HG02852 (cell line): Measurements from ENCODE around the gene SCNN1B.
"Not testable (repeated sequence)": the region's sequence is repeated elsewhere in the genome, so short reads cannot be mapped to it uniquely, and the experiment has no call there.

Source experiments
- ATAC-seq: cut with Tn5 transposase; IDR thresholded peaks from one replicate; pipeline ENCODE4 v1.9.1; 2021; ENCODE audit warnings: mild to moderate bottlenecking, moderate library complexity; ENCODE audit not compliant: unreplicated experiment

The SCNN1B gene

GRCh38 chr16:23288726-23289512, 13.2 kb upstream of the SCNN1B start:
- no peak for ATAC-seq

GRCh38 chr16:23290189-23291062, 11.7 kb upstream of the SCNN1B start:
- ATAC-seq, result no peak

DNA sequence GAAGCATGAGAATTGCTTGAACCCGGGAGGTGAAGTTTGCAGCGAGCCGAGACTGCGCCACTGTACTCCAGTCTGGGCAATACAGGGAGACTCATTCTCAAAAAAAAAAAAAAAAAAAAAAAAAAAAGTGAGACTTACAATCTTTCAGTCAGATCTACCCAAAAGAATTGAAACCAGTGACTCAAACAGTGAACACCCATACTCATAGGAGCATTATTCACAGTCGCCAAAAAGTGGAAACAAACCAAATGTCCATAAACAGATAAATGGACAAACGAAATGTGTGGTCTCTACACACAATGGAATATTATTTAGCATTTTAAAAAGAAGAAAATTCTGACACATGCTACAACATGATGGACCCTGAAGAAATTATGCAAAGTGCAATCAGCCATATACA, 9.1 kb upstream of the SCNN1B start:
- no peak for ATAC-seq

GRCh38 chr16:23294260-23294659, 7.8 kb upstream of the SCNN1B start:
- no peak for ATAC-seq

DNA sequence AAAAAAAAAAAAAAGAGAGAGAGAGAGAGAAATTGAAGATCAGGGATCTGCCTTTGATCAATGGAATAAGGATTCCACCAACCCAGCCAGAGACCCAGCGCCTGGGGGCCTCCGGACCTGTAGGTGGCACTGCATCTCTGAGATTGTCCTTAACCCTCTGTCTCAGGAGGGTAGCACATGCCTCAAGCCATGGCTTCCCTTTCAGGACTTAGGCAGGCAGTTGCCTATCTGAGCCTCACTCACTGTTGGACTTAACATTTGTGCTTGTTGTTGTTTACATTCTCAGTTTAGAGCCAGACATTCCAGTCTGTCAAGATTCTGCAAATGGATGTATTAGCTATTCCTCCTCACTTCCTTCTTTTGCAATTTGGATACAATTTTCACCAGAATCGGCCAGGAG, 5.1 kb upstream of the SCNN1B start:
- no peak for ATAC-seq

- ATAC-seq, result no peak
Measured at GRCh38 chr16:23298290-23298915, 3.7 kb upstream of the SCNN1B start.

DNA sequence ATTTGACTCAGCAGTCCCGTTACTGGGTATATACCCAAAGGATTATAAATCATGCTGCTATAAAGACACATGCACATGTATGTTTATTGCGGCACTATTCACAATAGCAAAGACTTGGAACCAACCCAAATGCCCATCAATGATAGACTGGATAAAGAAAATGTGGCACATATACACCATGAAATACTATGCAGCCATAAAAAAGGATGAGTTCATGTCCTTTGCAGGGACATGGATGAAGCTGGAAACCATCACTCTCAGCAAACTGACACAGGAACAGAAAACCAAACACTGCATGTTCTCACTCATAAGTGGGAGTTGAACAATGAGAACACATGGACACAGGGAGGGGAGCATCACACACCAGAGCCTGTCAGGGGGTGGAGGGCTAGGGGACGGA, 2.3 kb upstream of the SCNN1B start:
- ATAC-seq, result not testable (repeated sequence)

- ATAC-seq, result no peak
Measured at GRCh38 chr16:23301251-23302044, 654 bp upstream of the SCNN1B start.

DNA sequence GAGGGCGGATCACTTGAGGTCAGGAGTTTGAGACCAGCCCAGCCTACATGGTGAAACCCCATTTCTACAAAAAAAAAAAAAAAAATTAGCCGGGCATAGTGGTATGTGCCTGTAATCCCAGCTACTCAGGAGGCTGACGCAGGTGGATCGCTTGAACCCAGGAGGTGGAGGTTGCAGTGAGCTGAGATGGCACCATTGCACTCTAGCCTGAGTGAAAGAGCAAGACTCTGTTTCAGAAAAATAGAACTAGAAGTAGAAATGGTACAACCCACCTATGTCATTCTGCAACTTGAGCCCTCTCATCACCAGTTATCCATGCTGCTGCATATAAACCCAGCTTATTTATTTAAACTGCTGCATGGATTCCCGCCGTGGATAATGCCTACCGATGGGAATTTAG, 1.6 kb downstream of the SCNN1B start:
- no peak for ATAC-seq

DNA sequence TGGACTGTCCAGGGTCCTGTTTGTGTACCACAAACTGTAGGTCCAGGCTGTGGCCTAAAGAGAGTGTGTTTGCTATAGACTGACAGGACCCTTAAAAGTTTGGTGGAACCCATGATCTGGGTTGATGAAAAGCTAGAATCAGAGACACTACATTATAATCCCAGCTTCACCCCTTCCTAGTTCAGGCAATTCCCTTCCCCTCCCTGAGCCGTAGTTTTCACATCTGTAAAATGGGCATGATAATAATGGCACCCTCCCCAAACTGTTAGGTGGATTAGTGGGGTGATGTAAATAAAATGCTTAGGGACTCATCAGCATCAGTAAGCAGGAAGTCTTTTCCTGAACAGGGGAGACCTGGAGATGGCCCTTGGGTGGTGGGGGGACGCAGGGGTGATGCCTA, 2.5 kb downstream of the SCNN1B start:
- no peak for ATAC-seq

- ATAC-seq, result no peak
Measured at GRCh38 chr16:23306199-23307100, 4.3 kb downstream of the SCNN1B start.

GRCh38 chr16:23310217-23310616, 8.1 kb downstream of the SCNN1B start:
- no peak for ATAC-seq

- no peak for ATAC-seq
Measured at GRCh38 chr16:23310744-23311143, 8.6 kb downstream of the SCNN1B start.

DNA sequence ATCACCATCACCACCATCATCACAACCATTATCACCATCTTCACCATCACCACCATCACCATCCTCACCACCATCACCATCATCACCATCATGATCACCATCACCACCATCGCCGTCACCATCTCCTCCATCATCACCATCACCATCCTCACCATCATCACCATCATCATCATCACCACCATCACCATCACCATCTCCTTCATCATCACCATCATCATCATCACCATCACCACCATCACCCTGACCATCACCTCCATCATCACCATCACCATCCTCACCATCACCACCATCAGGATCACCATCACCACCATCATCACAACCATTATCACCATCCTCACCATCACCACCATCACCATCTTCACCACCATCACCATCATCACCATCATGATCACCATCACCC, 14.1 kb downstream of the SCNN1B start:
- ATAC-seq, result no peak

GRCh38 chr16:23316634-23317265, 14.6 kb downstream of the SCNN1B start:
- no peak for ATAC-seq

DNA sequence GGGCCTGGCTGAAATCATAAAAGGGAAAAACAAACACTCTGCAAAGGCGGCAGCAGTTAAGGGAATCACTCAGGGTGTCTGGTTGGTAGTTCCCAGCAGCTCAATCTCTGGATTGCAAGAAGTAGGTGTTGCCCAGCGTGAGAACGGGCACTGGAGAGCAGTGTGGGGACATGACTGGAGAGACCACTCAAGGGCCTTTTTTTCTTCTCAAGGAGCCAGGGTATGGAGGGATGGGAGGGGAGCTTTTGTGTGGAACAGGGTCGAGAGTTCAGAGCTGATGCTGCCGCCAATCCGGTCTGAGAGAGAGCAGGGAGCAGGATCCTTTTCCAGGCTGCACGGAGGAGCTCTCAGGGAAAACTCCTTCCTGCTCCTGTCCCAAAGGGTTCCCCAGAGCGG, 15.2 kb downstream of the SCNN1B start:
- no peak for ATAC-seq

- ATAC-seq, result no peak
Measured at GRCh38 chr16:23317751-23318150, 15.6 kb downstream of the SCNN1B start.

GRCh38 chr16:23318639-23319038, 16.5 kb downstream of the SCNN1B start:
- no peak for ATAC-seq

GRCh38 chr16:23319861-23320615, 17.9 kb downstream of the SCNN1B start:
- ATAC-seq, result no peak
